NCI-H526 (cell line): ENCODE data around the gene LENEP.

Source experiments
- DNase-seq, 2 experiments: peaks; one replicate each; lab custom pipeline; 2025; lab: John Stamatoyannopoulos, UW

Gene LENEP

DNA sequence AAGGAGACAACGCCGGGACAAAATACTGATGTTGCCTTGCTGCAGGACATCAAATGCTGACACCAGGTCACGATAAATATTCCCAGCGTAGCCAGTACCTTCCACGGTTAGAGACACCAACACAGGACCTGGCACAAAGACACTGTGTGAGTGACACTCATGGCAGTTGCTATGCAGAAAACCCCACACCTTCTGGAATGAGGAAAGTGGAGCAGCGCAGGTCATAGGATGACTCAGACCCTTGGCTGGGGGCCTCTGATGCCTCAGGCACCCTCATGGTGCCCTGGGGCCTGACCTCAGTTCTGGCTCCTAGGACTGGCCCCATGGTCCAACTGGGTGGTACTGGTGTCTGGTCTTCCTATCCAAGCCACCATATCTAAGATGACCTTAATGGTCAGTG is 33.2 kb downstream of the LENEP start:
- DNase-seq = no peak

DNA sequence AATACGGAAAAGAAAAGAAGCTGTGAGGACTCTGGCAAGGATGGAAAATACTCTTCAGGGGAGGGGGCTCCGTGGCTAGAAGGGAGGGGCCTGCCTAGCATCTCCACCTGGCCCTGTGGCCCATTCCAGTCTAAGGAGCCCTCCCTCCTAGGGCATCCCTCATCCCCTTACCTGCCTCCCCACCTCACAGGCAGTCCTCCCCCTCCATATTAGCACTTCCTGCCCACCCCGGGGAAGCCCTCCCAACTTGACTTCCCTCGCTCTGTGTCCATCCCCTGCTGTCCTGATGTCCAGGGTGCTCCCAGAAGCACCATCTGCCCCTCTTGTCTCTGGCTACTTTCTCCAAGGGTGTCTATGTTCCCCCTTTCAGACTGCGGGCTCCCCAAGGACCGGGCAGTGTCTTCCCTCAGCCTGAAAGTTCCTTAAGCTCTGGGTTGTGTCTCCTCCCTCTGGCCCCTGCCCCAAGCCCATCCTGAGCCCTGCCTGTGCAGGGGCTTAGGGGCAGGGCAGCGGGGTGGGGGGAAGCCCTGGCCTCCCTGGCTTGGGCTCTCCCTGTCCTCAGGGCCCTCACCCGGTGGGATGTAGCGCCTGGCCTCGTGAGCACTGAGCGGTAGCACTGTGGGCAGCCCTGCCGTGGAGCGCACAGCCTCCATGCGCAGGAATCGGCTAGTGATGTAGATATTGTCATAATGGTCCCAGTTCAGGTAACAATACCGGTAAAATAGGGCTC is 36.3 kb downstream of the LENEP start:
- DNase-seq = no peak

DNA sequence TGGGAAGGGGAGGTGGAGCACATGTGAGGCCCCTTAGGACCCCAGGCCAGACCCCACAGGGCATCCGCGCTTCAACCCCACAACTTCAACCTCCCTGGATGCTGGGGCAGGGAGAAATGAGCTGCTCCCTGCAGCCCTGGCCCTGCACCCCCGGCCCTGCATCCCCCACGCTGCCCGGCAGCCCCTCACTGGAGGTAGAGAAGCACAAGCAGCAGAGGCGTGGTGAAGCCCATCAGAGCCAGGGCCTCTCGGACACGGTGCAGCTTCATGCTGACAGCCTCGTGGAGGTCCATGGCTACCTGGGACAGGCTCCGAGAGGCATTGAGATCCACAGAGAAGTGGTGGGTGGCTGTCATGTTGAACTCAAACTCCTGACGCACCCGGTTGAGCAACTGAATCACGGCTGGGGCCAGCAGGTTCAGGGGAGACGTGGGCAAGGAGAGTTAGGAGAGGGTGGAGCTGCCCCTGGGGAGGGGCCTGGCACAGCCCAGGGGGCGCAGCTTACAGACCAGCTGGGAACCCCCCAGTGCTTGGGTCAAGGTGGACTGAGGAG is 36.9 kb downstream of the LENEP start:
- DNase-seq = no peak

DNA sequence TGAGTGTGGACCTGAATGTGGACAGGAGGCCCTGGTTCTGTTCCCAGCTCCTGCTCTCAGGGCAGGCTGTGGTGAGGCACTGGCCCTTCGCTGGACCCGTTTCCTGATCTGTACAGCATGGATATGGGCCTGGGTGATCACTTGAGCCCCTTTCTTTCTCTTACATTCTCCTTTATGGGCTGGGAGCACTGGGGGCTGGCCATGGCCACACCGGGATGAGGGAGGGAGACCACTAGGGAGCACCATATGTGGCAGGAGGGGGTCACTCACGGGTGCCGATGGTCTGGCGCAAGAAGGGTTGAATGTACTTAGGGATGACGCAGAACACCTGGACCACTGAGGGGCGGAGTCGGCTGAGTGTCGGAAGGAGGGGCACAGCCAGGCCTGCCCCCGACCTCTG is 37.5 kb downstream of the LENEP start:
- DNase-seq = no peak

DNA sequence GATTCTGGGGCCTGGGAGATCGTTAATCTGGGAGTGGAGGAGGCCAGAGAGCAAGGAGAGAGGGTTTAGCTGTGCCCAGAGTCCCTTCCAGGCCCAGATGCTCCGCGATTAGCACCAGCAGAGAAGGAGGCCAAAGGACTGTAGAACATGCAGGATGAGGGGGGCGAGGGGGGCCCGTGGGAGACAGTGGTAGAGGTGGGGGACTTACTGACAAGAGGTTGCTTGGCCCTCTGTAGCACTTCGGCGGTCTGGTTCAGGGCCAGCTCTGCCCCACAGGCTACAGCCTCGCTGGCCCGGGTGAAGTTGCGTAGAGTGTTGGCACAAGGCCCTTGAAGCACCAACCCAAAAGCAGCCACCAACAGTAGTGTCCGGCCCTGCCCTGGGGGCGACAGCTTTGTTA is 39.5 kb downstream of the LENEP start:
- DNase-seq = no peak

DNA sequence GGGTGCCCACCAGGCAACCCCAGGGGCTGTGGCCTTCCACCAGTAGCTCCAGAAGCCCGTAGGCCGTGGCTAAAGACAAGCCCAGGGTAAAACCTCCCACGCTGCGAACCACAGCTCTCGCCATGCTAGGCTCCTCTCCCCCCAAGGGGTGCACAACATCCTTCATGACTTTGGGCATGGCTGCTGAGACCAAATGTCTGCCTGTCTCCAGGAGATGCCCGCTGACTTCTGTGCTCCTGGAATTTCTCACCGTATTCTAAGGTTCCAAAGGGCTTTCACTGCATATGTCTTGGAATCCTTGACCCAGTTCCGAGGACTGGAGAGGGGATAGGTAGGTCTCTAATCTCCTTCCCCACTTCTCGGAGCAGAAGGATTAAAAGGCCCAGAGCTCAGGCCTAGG is 40.1 kb downstream of the LENEP start, which contains the start of the genes DCST1 and DCST2:
Gene DCST1 (plus strand): TSS at position 301 of the 400 bp plus-strand sequence. CDS start 213 bp downstream, outside the sequence.
Gene DCST2 (minus strand): TSS at position 258 of the 400 bp plus-strand sequence. CDS start 80 bp downstream, at position 178.
- DNase-seq = no peak

DNA sequence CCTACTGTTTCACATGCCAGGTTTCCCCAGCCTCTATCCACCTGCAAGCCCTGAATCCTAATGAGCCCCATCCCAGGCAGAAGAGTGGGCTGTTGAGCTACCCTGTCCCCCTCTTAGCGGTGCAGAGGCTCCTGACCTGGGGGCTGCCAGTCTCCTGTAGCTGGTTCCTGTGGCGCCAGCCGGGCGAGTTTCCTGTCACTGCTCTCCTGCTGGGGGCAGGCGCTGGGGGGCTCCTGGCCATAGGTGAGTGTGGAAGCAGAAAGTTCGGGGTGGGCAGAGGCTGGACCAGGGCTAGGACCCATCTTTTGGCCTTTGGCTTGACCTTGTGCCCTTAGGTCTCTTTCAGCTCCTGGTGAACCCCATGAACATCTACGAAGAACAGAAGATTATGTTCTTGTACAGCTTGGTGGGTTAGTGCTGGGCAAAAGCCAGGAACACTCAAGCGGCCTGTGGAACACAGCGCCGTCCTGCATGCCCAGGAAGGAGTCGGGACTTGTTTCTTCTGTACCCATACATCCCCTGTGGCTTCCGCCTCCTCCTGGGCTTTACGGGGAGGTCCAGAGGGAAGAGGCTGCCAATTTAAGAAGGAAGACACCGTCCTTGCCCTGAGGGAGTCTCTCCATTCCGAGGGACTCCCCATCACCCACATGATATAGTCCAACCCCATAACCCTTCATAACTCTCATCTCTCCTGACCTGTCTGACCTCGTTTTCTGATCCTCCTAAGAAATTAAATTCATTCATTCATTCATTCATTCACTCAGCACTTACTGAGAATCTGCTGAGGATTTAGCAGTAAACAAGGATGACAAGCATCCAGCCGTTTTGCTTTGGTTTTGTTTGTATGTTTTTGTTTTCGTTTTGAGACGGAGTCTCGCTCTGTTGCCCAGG is 41.2 kb downstream of the LENEP start:
- no peak for DNase-seq

DNA sequence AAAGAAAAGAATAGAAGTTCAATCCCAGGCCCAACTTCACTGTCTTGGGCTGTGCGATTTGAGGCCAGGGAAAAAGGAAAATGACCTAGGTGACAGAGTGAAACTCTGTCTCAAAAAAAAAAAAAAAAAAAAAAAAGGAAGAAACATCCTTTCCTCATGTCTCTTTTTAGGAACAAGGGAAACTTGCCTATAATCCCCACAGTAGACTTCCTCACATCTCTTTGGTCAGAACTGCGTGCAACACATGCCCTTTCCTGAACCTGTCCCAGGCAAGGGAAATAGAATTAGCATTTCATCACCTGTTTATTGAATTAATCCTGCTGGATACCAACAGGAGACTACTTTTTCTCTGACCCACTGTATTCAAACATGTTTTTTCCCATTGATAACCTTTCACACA is 42.5 kb downstream of the LENEP start:
- no peak for DNase-seq

DNA sequence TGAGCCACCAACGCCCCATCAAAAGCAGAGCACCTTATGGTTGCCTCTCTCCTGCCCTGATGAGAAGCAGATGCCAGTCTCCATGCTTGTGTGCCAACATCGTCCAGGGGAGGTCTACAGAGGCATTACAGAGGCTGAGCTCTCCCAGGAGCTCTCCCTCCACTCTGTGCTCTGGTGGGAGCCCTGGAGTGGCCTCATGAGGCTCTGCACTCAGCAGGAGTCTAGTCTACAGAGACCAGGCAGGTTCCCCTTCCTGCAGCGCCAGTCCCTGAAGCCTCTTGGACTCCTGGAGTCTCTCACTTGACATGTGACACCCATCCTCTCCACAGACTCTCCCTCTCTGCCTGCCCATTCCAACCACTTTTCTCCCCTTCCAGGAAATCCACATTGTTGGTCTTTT is 43.7 kb downstream of the LENEP start:
- DNase-seq = no peak

DNA sequence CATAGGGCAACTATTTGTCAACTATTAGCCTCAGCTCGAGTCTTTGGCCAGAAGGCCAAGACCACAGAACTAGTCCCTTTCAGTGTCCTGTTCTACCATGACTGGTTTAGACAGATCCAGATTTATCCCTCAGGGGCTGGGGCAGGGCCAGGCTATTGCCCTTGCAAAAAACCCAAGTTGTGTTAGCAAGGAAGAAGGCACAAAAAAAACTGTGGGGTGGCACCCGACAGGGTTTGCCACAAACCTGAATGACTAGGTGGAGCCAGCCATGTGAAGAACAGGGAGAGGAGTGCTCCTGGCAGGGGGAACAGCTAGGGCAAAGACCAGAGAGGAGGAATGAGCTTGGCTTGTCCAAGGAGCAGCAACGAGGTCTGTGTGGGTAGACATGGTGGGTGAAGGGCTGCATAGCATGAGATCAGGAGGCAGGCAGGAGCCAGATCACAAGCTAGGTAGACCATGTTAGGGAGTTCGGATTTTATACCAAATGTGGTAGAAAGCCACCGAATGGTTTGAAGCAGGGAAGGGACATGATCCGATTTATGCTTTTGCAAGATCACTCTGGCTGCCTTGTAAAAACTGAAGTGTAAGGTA is 44.6 kb downstream of the LENEP start:
- no peak for DNase-seq

DNA sequence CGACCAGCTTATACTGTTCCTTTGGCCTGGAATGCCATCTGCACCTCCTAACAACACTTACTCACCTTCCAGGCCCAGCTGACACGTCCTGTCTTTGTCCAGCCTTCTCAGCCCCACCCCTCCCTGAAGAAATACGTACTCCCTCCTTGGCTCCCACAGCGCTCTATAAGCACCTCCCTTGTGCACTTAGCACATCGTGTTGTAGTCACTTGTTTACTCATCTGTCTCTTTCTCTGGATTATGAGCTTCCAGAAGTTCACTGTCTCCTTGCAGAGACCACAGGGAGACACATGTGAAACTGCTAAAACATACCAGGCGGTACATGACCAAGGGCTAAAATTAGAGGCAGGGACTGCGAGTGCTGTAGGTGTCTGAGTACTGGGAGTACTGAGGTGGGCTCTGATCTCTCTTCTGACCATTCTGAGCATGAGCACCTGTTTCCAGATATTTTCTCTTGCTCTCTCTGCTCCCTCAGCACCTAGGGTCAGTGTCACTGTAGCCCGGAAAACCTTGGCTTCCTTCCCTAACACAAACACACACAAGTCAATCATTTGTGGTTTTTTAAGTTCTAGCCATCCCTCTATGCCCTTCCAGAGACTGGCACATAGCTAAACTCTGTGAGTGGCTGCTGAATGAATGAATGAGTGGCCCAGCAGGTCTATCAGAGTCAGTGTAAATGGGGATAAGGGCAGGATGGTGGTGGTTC is 45.4 kb downstream of the LENEP start:
- no peak for DNase-seq

DNA sequence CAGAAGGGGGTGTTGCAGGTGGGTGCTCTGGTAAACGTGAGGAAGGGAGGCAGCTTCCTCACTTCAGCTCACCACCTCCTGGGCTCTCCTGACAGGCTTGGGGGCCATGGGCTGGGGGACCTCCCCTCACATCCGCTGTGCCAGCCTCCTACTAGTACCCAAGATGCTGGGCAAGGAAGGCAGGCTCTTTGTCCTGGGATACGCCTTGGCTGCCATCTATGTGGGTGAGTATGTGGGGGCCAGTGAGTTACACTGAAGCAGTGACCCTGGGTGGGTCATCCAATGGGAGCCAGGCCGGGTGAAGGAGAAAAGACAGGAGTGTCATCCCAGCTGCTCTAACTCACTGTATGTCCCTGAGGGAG is 45.9 kb downstream of the LENEP start:
- DNase-seq = no peak

DNA sequence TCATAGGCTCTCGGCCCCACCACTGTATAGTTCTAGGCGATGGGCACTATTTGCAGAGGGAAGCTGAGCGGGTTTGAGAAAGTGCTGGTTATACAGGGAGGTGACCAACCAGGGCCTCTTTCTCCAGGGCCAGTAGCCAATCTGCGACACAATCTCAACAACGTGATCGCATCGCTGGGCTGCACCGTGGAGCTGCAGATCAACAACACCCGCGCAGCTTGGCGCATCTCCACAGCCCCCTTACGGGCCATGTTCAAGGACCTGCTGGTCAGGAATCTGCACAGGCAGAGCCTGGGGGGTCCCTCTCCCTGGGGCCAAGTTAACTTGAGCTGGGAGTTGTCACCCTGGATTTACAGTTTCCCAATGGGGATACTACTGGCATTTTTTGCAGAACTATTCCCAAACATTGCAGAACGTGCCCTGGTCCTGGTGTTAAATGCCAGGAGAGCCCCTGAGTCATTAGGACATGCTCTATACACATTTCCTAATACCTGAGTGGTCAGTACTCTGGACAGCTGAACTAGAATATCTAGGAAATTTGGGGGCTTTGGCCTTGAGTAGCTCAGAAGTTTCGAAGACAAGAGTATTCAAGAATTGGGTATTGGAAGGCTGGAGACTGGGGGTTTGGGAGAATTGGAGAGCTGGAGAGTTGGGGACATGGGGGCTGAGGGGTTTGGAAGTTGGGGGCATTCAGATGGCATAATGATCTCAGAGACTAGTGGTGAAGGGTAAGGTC is 47.1 kb downstream of the LENEP start:
- DNase-seq = no peak

DNA sequence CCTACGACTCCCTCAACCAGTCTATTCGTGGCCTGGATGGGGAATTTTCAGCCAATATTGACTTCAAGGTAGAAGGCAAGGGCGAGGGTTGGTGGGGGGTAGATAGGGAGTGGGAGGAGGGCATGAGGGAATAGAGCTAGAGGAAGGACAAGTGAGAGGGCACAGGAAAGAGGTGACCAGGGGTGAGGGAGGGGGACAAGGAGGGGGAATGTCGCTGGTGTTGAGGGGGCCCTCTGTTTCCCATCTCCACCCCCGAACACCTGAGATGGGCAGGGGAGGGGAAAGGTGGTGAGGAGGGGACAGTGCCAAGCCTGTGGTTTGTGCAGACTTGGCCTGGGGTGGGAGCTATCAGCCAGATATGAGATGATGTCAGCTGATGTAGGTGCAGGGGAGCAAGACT is 49.4 kb downstream of the LENEP start:
- DNase-seq = no peak

DNA sequence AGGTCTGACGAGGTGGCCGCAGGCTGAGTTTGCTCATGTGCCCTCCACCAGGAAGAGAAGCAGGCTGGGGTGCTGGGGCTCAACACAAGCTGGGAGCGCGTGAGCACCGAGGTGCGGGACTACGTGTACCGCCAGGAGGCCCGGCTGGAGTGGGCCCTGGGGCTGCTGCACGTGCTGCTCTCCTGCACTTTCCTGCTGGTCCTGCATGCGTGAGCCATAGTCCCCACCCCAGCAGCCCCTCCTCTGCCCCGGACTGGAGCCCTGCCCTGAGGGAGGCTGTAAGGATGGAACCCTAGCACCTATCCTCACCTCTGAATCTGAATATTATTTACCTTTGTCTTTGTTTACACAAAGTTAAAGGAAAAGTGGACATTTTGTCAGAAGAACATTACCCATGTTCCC is 49.9 kb downstream of the LENEP start:
- peak in 1 of 2 experiments; percentile 73 for DNase-seq

DNA sequence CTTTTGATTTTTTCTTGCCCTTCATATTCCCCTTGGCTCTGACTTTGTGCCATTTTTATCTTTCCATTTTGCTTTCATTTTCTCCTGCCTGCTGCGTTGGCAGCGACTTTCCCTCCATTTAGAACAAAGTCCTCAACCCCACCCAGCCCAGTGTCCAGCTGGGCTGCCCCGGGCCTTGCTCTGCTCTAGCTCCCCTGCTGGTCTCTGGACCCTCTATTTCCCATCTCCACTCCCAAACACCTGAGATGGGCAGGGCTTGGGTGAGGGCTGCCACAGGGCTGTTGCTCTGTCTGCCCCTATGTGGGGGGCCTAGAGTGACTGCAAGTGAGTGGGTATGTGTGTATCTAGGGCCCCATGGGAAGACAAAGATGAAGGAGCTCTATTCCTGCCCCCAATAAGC is 50.4 kb downstream of the LENEP start:
- no peak for DNase-seq
